Upper lobe of left lung (tissue), 6 donors: ENCODE results near the gene CACNA2D4. TPM values are rescaled to one million over a fixed set of nuclear protein-coding genes. Genes with fewer than 3 reads are reported as not detected.

Experiments used
- ATAC-seq, 2 donors: fragments of 200-7000 bp; cut with Tn5 transposase; one replicate each; pipeline ENCODE4 v1.9.1; 2022; ENCODE audit warnings: mild to moderate bottlenecking in 2 of 2, moderate library complexity in 2 of 2; ENCODE audit not compliant: low FRiP score in 2 of 2
- DNase-seq, 2 donors: peaks; one replicate each; pipeline ENCODE4 v3.0.0-alpha.2; 2019 to 2020
- H3K27ac ChIP-seq, 4 donors: fragments of 200-600 bp; sonication (generic); one replicate each; pipeline ENCODE4 v1.5.1; 2016 to 2019
- H3K27me3 ChIP-seq, 4 donors: fragments of 200-600 bp; sonication (generic); one replicate each; pipeline ENCODE4 v1.5.1; 2017 to 2019
- H3K36me3 ChIP-seq, 4 donors: fragments of 200-600 bp; sonication (generic); one replicate each; pipeline ENCODE4 v1.5.1; 2016 to 2019
- H3K4me1 ChIP-seq, 4 donors: fragments of 200-600 bp; sonication (generic); one replicate each; pipeline ENCODE4 v1.5.1; 2018 to 2019
- H3K4me3 ChIP-seq, 4 donors: fragments of 200-600 bp; sonication (generic); one replicate each; pipeline ENCODE4 v1.5.1; 2017 to 2019; ENCODE audit warnings: mild to moderate bottlenecking in 2 of 4, moderate library complexity in 1 of 4
- H3K9me3 ChIP-seq, 4 donors: fragments of 200-600 bp; sonication (generic); one replicate each; pipeline ENCODE4 v1.5.1; 2018 to 2019
- EP300 ChIP-seq, 4 donors: sonication (generic); formaldehyde crosslinking; IDR thresholded peaks; one replicate each; pipeline ENCODE4 v1.5.1; 2017; ENCODE audit warnings: antibody characterized with exemption in 4 of 4, control low read depth in 2 of 4
- POLR2A ChIP-seq, 4 donors: fragments of 450-650 bp; IDR thresholded peaks; one replicate each; pipeline ENCODE4 v1.5.1; 2016 to 2017; ENCODE audit warnings: antibody characterized with exemption in 4 of 4, mild to moderate bottlenecking in 2 of 4
- POLR2AphosphoS5 ChIP-seq, 2 donors: sonication (generic); formaldehyde crosslinking; IDR thresholded peaks; one replicate each; pipeline ENCODE4 v1.5.1; 2017; ENCODE audit warnings: antibody characterized with exemption in 2 of 2
- WGBS, 2 donors: methylation state at CpG; one replicate each; pipeline ENCODE4 v1.1.5; 2017 to 2018; 5-methylcytosine and 5-hydroxymethylcytosine counted together
- total RNA-seq, 6 donors: library from RNA; depleted of rRNA in 4 of 6; stranded (reverse); fragments of >200 nt in 4 of 6; gene quantifications; one replicate each; pipeline versions ENCODE4 v1.1.0 to v1.2.1, GENCODE V29; 2016 to 2021
- TF ChIP-seq, protein P1 (sequence below), 6 experiments: fragments of 450-650 bp in 4 of 6; fragments of 200-600 bp in 2 of 6; sonication (generic) in 2 of 6; IDR thresholded peaks; one replicate each; pipeline ENCODE4 v1.5.1; 2016 to 2019; ENCODE audit warnings: antibody characterized with exemption in 6 of 6
- donor health status: DM: no; HTN: no; CAD: no; lungs with moderate emphysema.
- donor health status: DM: no; HTN: yes; CAD: no; lungs with severe emphysema.

CACNA2D4 gene
- total RNA-seq, 6 donors from 2014 or later = 3.3 to 8.4 (median 7.0) TPM

DNA sequence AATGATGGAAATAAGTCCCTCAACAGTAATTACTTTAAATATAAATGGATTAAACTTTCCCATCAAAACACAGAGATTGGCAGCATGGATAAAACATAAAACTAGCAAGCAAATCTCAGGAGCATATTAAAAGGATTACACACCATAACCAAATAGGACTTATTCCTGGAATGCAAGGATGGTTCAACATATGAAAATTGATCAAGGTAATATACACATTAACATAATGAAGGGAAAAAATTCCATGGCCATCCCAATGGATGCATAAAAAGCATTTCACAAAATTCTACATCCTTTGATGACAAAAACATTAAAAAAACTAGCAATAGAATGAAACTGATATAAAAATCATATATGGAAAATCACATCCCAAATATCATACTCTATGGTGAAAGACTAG lies 13.6 kb downstream of the CACNA2D4 start:
- Histone ChIP-seq H3K9me3 (peaks cover 9 to 33% (median 18%) of the 10 kb centered on the region in 4 donors), H3K36me3 (no peaks in the 10 kb centered on the region), H3K4me1 (peaks cover 0 to 10% (median 4%) of the 10 kb centered on the region in 4 donors), H3K4me3 (no peak overlapping the region), H3K27ac (no peak overlapping the region), H3K27me3 (no peaks in the 10 kb centered on the region)
- TF ChIP-seq POLR2AphosphoS5 (IDR thresholded peaks at IDR 0.05) = no peak
- ATAC-seq (no peak), DNase-seq (no peak)

DNA sequence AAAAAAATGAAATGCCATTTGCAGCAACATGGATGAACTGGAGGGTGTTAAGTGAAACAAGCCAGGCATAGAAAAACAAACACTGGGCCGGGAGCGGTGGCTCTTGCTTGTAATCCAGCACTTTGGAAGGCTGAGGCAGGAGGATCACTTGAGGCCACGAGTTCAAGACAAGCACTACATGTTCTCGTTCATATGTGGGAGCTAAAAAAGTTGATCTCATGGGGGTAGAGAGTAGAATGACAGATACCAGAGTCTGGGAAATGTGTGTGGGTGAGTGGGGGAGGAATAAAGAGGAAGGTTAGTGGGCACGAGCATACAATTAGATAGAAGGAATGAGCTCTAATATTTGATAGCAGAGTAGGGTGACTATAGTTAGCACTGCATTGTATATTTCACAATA lies 21.5 kb downstream of the CACNA2D4 start:
- TF ChIP-seq POLR2A (IDR thresholded peaks at IDR 0.05) (no peak), EP300 (IDR thresholded peaks at IDR 0.05) (no peak), POLR2AphosphoS5 (IDR thresholded peaks at IDR 0.05) (no peak)
- TF ChIP-seq, protein P1, sequence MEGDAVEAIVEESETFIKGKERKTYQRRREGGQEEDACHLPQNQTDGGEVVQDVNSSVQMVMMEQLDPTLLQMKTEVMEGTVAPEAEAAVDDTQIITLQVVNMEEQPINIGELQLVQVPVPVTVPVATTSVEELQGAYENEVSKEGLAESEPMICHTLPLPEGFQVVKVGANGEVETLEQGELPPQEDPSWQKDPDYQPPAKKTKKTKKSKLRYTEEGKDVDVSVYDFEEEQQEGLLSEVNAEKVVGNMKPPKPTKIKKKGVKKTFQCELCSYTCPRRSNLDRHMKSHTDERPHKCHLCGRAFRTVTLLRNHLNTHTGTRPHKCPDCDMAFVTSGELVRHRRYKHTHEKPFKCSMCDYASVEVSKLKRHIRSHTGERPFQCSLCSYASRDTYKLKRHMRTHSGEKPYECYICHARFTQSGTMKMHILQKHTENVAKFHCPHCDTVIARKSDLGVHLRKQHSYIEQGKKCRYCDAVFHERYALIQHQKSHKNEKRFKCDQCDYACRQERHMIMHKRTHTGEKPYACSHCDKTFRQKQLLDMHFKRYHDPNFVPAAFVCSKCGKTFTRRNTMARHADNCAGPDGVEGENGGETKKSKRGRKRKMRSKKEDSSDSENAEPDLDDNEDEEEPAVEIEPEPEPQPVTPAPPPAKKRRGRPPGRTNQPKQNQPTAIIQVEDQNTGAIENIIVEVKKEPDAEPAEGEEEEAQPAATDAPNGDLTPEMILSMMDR (IDR thresholded peaks at IDR 0.05) = no peak
- H3K4me3 ChIP-seq = no peak overlapping the region
- peaks cover 0 to 8% (median 2%) of the 10 kb centered on the region in 4 donors for H3K9me3 ChIP-seq
- 65 to 67% methylated on average over 5 of the region's 5 CpGs for WGBS, 2 donors
- ATAC-seq (no peak), DNase-seq (no peak)
- H3K27ac ChIP-seq = no peak overlapping the region
- no peaks in the 10 kb centered on the region for H3K4me1 ChIP-seq
- H3K27me3 ChIP-seq = no peaks in the 10 kb centered on the region
- no peaks in the 10 kb centered on the region for H3K36me3 ChIP-seq

- ATAC-seq (peak in 1 of 2 donors; percentile 46), DNase-seq (no peak)
- Histone ChIP-seq H3K4me3 (no peak overlapping the region), H3K4me1 (no peaks in the 10 kb centered on the region), H3K9me3 (peaks cover 0 to 10% (median 4%) of the 10 kb centered on the region in 4 donors), H3K27ac (no peak overlapping the region), H3K36me3 (no peaks in the 10 kb centered on the region), H3K27me3 (no peaks in the 10 kb centered on the region)
- no peak for TF ChIP-seq EP300 (IDR thresholded peaks at IDR 0.05)
- TF ChIP-seq, protein P1 (IDR thresholded peaks at IDR 0.05) = no peak
- no peak for TF ChIP-seq POLR2AphosphoS5 (IDR thresholded peaks at IDR 0.05)
- no peak for TF ChIP-seq POLR2A (IDR thresholded peaks at IDR 0.05)
- WGBS, 2 donors = 88% methylated on average over 2 of the region's 2 CpGs; no CpG with 5 or more reads in 1 of the 2 donors
Observed at GRCh38 chr12:1890810-1891209, 27.6 kb downstream of the CACNA2D4 start.

- DNase-seq = peak in 1 of 2 donors; percentile 33
- Histone ChIP-seq H3K4me1 (no peaks in the 10 kb centered on the region), H3K27ac (no peak overlapping the region), H3K9me3 (peaks cover 0 to 10% (median 4%) of the 10 kb centered on the region in 4 donors), H3K4me3 (no peak overlapping the region), H3K27me3 (no peaks in the 10 kb centered on the region), H3K36me3 (no peaks in the 10 kb centered on the region)
- peak in 1 of 2 donors; percentile 11 for ATAC-seq
- TF ChIP-seq POLR2A (IDR thresholded peaks at IDR 0.05) = no peak
- TF ChIP-seq, protein P1 (IDR thresholded peaks at IDR 0.05) = no peak
- WGBS, 2 donors = 76 to 91% methylated on average over 2 to 8 of the region's 8 CpGs
Observed at GRCh38 chr12:1890119-1890703, 28.2 kb downstream of the CACNA2D4 start.

- Histone ChIP-seq H3K4me1 (no peaks in the 10 kb centered on the region), H3K9me3 (peaks cover 0 to 10% (median 4%) of the 10 kb centered on the region in 4 donors), H3K36me3 (no peaks in the 10 kb centered on the region), H3K4me3 (no peak overlapping the region), H3K27ac (no peak overlapping the region), H3K27me3 (no peaks in the 10 kb centered on the region)
- 77 to 79% methylated on average over 3 of the region's 3 CpGs for WGBS, 2 donors
- DNase-seq = no peak
- no peak for ATAC-seq
- TF ChIP-seq, protein P1 (IDR thresholded peaks at IDR 0.05) = no peak
- TF ChIP-seq POLR2A (IDR thresholded peaks at IDR 0.05) (no peak), POLR2AphosphoS5 (IDR thresholded peaks at IDR 0.05) (no peak), EP300 (IDR thresholded peaks at IDR 0.05) (no peak)
Observed at GRCh38 chr12:1888923-1889322, 29.5 kb downstream of the CACNA2D4 start.
